ENCODE data around the gene CCT6A. TPM values are rescaled to one million over a fixed set of nuclear protein-coding genes. Genes with fewer than 3 reads are reported as not detected.

CCT6A gene
- total and polyA plus RNA-seq, 9 of the 15 experiments (the other 6 are each of a cell fraction or from before 2014, with no cell fraction given) = 244 to 708 (median 387) TPM

DNA sequence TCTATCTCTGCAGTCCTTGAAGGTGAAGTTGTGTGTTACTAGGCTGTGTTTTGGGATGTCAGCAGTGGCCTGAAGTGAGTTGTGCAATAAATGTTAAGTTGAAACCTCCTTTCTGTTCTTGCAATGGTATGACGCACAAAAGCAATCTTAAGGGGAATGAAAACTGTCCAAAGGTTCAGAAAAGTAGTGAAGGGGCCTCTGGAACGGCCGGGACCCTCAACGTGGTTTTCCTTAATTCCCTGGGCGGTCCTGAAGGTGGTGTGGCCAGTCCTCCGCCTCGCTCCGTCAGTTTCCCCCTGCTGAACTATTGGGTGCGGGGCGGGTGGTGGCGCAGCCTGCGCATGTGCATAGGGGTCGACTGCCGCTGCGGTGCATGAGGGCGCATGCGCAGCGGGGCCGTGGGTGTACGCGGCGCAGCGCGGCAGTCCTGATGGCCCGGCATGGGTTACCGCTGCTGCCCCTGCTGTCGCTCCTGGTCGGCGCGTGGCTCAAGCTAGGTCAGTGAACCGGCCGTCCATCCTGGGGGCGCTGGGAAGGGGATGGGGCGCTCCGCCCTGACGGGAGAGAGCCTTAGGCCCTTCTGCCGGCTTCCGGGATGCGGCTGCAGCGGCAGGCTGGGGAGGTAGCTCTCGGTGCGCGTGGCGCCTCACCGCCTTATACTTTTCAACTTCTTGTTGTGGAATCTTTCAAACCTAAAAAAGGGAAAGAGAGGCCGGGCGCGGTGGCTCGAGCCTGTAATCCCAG is 12.5 kb downstream of the CCT6A start, which contains the start of gene SUMF2 (continued):
- TF ChIP-seq, protein P1, sequence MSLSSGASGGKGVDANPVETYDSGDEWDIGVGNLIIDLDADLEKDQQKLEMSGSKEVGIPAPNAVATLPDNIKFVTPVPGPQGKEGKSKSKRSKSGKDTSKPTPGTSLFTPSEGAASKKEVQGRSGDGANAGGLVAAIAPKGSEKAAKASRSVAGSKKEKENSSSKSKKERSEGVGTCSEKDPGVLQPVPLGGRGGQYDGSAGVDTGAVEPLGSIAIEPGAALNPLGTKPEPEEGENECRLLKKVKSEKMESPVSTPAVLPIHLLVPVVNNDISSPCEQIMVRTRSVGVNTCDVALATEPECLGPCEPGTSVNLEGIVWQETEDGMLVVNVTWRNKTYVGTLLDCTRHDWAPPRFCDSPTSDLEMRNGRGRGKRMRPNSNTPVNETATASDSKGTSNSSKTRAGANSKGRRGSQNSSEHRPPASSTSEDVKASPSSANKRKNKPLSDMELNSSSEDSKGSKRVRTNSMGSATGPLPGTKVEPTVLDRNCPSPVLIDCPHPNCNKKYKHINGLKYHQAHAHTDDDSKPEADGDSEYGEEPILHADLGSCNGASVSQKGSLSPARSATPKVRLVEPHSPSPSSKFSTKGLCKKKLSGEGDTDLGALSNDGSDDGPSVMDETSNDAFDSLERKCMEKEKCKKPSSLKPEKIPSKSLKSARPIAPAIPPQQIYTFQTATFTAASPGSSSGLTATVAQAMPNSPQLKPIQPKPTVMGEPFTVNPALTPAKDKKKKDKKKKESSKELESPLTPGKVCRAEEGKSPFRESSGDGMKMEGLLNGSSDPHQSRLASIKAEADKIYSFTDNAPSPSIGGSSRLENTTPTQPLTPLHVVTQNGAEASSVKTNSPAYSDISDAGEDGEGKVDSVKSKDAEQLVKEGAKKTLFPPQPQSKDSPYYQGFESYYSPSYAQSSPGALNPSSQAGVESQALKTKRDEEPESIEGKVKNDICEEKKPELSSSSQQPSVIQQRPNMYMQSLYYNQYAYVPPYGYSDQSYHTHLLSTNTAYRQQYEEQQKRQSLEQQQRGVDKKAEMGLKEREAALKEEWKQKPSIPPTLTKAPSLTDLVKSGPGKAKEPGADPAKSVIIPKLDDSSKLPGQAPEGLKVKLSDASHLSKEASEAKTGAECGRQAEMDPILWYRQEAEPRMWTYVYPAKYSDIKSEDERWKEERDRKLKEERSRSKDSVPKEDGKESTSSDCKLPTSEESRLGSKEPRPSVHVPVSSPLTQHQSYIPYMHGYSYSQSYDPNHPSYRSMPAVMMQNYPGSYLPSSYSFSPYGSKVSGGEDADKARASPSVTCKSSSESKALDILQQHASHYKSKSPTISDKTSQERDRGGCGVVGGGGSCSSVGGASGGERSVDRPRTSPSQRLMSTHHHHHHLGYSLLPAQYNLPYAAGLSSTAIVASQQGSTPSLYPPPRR (CRISPR knock-in tag; IDR thresholded peaks at IDR 0.05; ENCODE audit: borderline replicate concordance) = 0 out of 2 replicates have a peak, but pooled peaks have one; percentile 31
- no peak for TF ChIP-seq CSDE1 (IDR thresholded peaks at IDR 0.05)
- TF ChIP-seq GTF2A2 (tag; IDR thresholded peaks at IDR 0.05) = no peak
- TF ChIP-seq NR3C1 (CRISPR knock-in tag; IDR thresholded peaks at IDR 0.05) = no peak
- 0 out of 2 replicates have a peak, but pooled peaks have one; percentile 32 for TF ChIP-seq ESRRA (IDR thresholded peaks at IDR 0.05; ENCODE audit: borderline replicate concordance, low read depth)
- TF ChIP-seq, protein P2, sequence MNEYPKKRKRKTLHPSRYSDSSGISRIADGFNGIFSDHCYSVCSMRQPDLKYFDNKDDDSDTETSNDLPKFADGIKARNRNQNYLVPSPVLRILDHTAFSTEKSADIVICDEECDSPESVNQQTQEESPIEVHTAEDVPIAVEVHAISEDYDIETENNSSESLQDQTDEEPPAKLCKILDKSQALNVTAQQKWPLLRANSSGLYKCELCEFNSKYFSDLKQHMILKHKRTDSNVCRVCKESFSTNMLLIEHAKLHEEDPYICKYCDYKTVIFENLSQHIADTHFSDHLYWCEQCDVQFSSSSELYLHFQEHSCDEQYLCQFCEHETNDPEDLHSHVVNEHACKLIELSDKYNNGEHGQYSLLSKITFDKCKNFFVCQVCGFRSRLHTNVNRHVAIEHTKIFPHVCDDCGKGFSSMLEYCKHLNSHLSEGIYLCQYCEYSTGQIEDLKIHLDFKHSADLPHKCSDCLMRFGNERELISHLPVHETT (CRISPR knock-in tag; conservative IDR thresholded peaks at IDR 0.05 in 1 of 2, IDR thresholded peaks at IDR 0.05 in 1 of 2) = no peak
- TF ChIP-seq SUPT5H (IDR thresholded peaks at IDR 0.05) = peak; percentile 95
- no peak; the same call in 1 of the 2 replicates for TF ChIP-seq GTF2E2 (tag; IDR thresholded peaks at IDR 0.05)
- TF ChIP-seq, protein P3, sequence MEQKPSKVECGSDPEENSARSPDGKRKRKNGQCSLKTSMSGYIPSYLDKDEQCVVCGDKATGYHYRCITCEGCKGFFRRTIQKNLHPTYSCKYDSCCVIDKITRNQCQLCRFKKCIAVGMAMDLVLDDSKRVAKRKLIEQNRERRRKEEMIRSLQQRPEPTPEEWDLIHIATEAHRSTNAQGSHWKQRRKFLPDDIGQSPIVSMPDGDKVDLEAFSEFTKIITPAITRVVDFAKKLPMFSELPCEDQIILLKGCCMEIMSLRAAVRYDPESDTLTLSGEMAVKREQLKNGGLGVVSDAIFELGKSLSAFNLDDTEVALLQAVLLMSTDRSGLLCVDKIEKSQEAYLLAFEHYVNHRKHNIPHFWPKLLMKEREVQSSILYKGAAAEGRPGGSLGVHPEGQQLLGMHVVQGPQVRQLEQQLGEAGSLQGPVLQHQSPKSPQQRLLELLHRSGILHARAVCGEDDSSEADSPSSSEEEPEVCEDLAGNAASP (IDR thresholded peaks at IDR 0.05) = no peak
- no peak for TF ChIP-seq EWSR1 (IDR thresholded peaks at IDR 0.05; ENCODE audit: borderline replicate concordance, low read depth, partially characterized antibody)
- TF ChIP-seq, protein P4, sequence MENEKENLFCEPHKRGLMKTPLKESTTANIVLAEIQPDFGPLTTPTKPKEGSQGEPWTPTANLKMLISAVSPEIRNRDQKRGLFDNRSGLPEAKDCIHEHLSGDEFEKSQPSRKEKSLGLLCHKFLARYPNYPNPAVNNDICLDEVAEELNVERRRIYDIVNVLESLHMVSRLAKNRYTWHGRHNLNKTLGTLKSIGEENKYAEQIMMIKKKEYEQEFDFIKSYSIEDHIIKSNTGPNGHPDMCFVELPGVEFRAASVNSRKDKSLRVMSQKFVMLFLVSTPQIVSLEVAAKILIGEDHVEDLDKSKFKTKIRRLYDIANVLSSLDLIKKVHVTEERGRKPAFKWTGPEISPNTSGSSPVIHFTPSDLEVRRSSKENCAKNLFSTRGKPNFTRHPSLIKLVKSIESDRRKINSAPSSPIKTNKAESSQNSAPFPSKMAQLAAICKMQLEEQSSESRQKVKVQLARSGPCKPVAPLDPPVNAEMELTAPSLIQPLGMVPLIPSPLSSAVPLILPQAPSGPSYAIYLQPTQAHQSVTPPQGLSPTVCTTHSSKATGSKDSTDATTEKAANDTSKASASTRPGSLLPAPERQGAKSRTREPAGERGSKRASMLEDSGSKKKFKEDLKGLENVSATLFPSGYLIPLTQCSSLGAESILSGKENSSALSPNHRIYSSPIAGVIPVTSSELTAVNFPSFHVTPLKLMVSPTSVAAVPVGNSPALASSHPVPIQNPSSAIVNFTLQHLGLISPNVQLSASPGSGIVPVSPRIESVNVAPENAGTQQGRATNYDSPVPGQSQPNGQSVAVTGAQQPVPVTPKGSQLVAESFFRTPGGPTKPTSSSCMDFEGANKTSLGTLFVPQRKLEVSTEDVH (IDR thresholded peaks at IDR 0.05; ENCODE audit: low read depth, partially characterized antibody) = no peak
- no peak for TF ChIP-seq KAT7 (CRISPR knock-in tag; IDR thresholded peaks at IDR 0.05; ENCODE audit: borderline replicate concordance)
- TF ChIP-seq KLF6 (CRISPR knock-in tag; IDR thresholded peaks at IDR 0.05; ENCODE audit: borderline replicate concordance) = no peak
- TF ChIP-seq ZNF384 (IDR thresholded peaks at IDR 0.05; ENCODE audit: low read depth, low read length) = no peak
- peak; percentile 78 for TF ChIP-seq ZBED1 (IDR thresholded peaks at IDR 0.05)
- TF ChIP-seq HDAC6 (IDR thresholded peaks at IDR 0.05; ENCODE audit: low read depth, low read length) = no peak
